Mammary epithelial cell (primary cell): Measurements from ENCODE around the gene TRAIP.

Experiments used
- CTCF ChIP-seq, 2 donors: IDR thresholded peaks in 1 of 2; conservative IDR thresholded peaks in 1 of 2; 2 replicates each; pipeline ENCODE4 v1.5.1; 2011 to 2012; ENCODE audit warnings: inconsistent platforms in 2 of 2, low read length in 2 of 2, mild to moderate bottlenecking in 2 of 2, control low read depth in 1 of 2, low read depth in 1 of 2; ENCODE audit not compliant: insufficient read depth in 1 of 2; ENCODE audit errors: extremely low read depth in 1 of 2
- EZH2 ChIP-seq: IDR thresholded peaks from 2 replicates; pipeline ENCODE4 v1.6.1; 2012; ENCODE audit warnings: low read length, inconsistent platforms, borderline replicate concordance

- TF ChIP-seq CTCF (conservative IDR thresholded peaks at IDR 0.05 in 1 of 2, IDR thresholded peaks at IDR 0.05 in 1 of 2; ENCODE audit: extremely low read depth in 1 of 2, insufficient read depth in 1 of 2, low read depth in 1 of 2, low read length in 2 of 2) (no peak), EZH2 (no peak)
Observed at GRCh38 chr3:49898991-49899390, 42.6 kb upstream of the TRAIP start.
